Natural killer cell (primary cell): ENCODE results near the gene MFSD2A. TPM values are rescaled to one million over a fixed set of nuclear protein-coding genes. Genes with fewer than 3 reads are reported as not detected.

Source experiments
- ATAC-seq, 3 donors: fragments of 150-1000 bp in 2 of 3; fragments of 200-7000 bp in 1 of 3; cut with Tn5 transposase; 1 replicate in 1 of 3; 2 replicates in 2 of 3; pipeline ENCODE4 v1.10.0; 2021; ENCODE audit warnings: mild to moderate bottlenecking in 2 of 3, moderate library complexity in 2 of 3
- DNase-seq, 2 donors: peaks; one replicate each; pipeline versions ENCODE4 v3.0.0 to v3.0.0-alpha.2; 2013 to 2021; ENCODE audit warnings: mixed read lengths in 1 of 2
- H3K27ac ChIP-seq: one replicate; pipeline ENCODE4 v1.5.1; 2013; ENCODE audit warnings: mild to moderate bottlenecking, low read length
- H3K27me3 ChIP-seq: one replicate; pipeline ENCODE4 v1.6.1; 2013; ENCODE audit warnings: low read length; ENCODE audit not compliant: control insufficient read depth, insufficient read depth
- H3K36me3 ChIP-seq: one replicate; pipeline ENCODE4 v1.6.1; 2013; ENCODE audit warnings: low read length; ENCODE audit not compliant: control insufficient read depth, insufficient read depth
- H3K4me1 ChIP-seq: one replicate; pipeline ENCODE4 v1.6.1; 2013; ENCODE audit warnings: low read length; ENCODE audit not compliant: control insufficient read depth, insufficient read depth
- H3K4me3 ChIP-seq: one replicate; pipeline ENCODE4 v1.5.1; 2013; ENCODE audit warnings: low read length
- H3K9me3 ChIP-seq: one replicate; pipeline ENCODE4 v1.6.1; 2013; ENCODE audit warnings: low read length; ENCODE audit not compliant: control insufficient read depth, insufficient read depth
- H3K27ac Mint-ChIP-seq, 2 donors: one replicate each; pipeline ENCODE4 v1.8.0; 2022; ENCODE audit warnings: mild to moderate bottlenecking in 2 of 2, mixed read lengths in 2 of 2, moderate library complexity in 1 of 2
- H3K27me3 Mint-ChIP-seq, 2 donors: one replicate each; pipeline ENCODE4 v1.8.0; 2022; ENCODE audit warnings: low read depth in 2 of 2, mixed read lengths in 2 of 2
- H3K36me3 Mint-ChIP-seq: one replicate; pipeline ENCODE4 v1.8.0; 2022; ENCODE audit warnings: mixed read lengths
- H3K4me1 Mint-ChIP-seq, 2 donors: one replicate each; pipeline ENCODE4 v1.8.0; 2022; ENCODE audit warnings: mixed read lengths in 2 of 2
- H3K4me3 Mint-ChIP-seq: one replicate; pipeline ENCODE4 v1.8.0; 2022; ENCODE audit warnings: mild to moderate bottlenecking, moderate library complexity, mixed read lengths
- H3K9me3 Mint-ChIP-seq, 2 donors: one replicate each; pipeline ENCODE4 v1.8.0; 2022; ENCODE audit warnings: mixed read lengths in 2 of 2
- CTCF ChIP-seq: fragments of 200-600 bp; IDR thresholded peaks from one replicate; pipeline ENCODE4 v1.8.0; 2022; ENCODE audit warnings: antibody characterized with exemption
- WGBS: methylation state at CpG from one replicate; pipeline ENCODE4 v1.1.7; 2013; ENCODE audit warnings: missing lambda C conversion rate; ENCODE audit not compliant: insufficient coverage; 5-methylcytosine and 5-hydroxymethylcytosine counted together
- intact Hi-C: fragments of 100-400 bp; cut with micrococcal nuclease; formaldehyde crosslinking; loops from one replicate; pipeline ENCODE4 v1.14.2; 2022
- total RNA-seq, 4 donors: library from RNA; stranded (reverse); fragments of 120-200 nt in 1 of 4; gene quantifications; one replicate each; pipeline versions ENCODE4 v1.2.3 to v1.2.4, GENCODE V29; 2013 to 2022

Gene MFSD2A
- total RNA-seq, 3 donors from 2014 or later (not counting 1 experiment from before 2014, with no cell fraction given), result 2.8 to 4.4 (median 3.7) TPM

- Histone ChIP-seq H3K4me1 (peaks cover 33% of the 10 kb centered on the region), H3K27ac (no peak overlapping the region), H3K27me3 (no peaks in the 10 kb centered on the region), H3K36me3 (no peaks in the 10 kb centered on the region), H3K9me3 (no peaks in the 10 kb centered on the region), H3K4me3 (peak overlapping the region; percentile 66)
- WGBS, result 26% methylated on average over 36 of the region's 36 CpGs
- peak; percentile 26 to 66 for DNase-seq
- Mint-ChIP-seq H3K27ac (peak overlapping the region; percentile 14 to 80), H3K4me1 (peaks cover 20 to 22% of the 10 kb centered on the region in 2 donors), H3K9me3 (no peaks in the 10 kb centered on the region), H3K27me3 (peaks cover 0 to 3% of the 10 kb centered on the region in 2 donors), H3K36me3 (no peaks in the 10 kb centered on the region), H3K4me3 (peak overlapping the region; percentile 94)
- no peak for TF ChIP-seq CTCF
- ATAC-seq, result peak; percentile 58 to 62 (median 59)
- intact Hi-C loops, result loop anchor here (1.0 kb wide), 1 partner anchor 73 kb away; the partner anchor contains the start of gene TRIT1
Observed at GRCh38 chr1:39955547-39956539, 898 bp downstream of the MFSD2A start.

GRCh38 chr1:39957299-39958015 is 2.5 kb downstream of the MFSD2A start:
- no peaks in the 10 kb centered on the region for H3K9me3 ChIP-seq
- H3K36me3 Mint-ChIP-seq, result no peaks in the 10 kb centered on the region
- peaks cover 20 to 22% of the 10 kb centered on the region in 2 donors for H3K4me1 Mint-ChIP-seq
- intact Hi-C loops, result no loop called here
- ATAC-seq (no peak), DNase-seq (no peak)
- no peak overlapping the region for H3K4me3 ChIP-seq
- H3K27me3 Mint-ChIP-seq, result peaks cover 0 to 3% of the 10 kb centered on the region in 2 donors
- no peak overlapping the region for H3K27ac Mint-ChIP-seq
- 93% methylated on average over 3 of the region's 3 CpGs for WGBS
- H3K4me1 ChIP-seq, result peaks cover 35% of the 10 kb centered on the region
- H3K36me3 ChIP-seq, result no peaks in the 10 kb centered on the region
- H3K27me3 ChIP-seq, result no peaks in the 10 kb centered on the region
- no peaks in the 10 kb centered on the region for H3K9me3 Mint-ChIP-seq
- H3K27ac ChIP-seq, result no peak overlapping the region
- peak overlapping the region; percentile 40 for H3K4me3 Mint-ChIP-seq
- TF ChIP-seq CTCF, result no peak

- no peak overlapping the region for H3K27ac Mint-ChIP-seq
- peaks cover 0 to 3% of the 10 kb centered on the region in 2 donors for H3K27me3 Mint-ChIP-seq
- no peak for TF ChIP-seq CTCF
- Histone ChIP-seq H3K4me3 (no peak overlapping the region), H3K9me3 (no peaks in the 10 kb centered on the region), H3K27ac (no peak overlapping the region), H3K36me3 (no peaks in the 10 kb centered on the region), H3K4me1 (peaks cover 35% of the 10 kb centered on the region), H3K27me3 (no peaks in the 10 kb centered on the region)
- no peak for ATAC-seq
- no peak overlapping the region for H3K4me3 Mint-ChIP-seq
- intact Hi-C loops, result no loop called here
- WGBS, result 76% methylated on average over 7 of the region's 7 CpGs
- H3K9me3 Mint-ChIP-seq, result no peaks in the 10 kb centered on the region
- no peak for DNase-seq
- H3K36me3 Mint-ChIP-seq, result no peaks in the 10 kb centered on the region
- peaks cover 20 to 22% of the 10 kb centered on the region in 2 donors for H3K4me1 Mint-ChIP-seq
Observed at GRCh38 chr1:39958403-39959200, 3.7 kb downstream of the MFSD2A start.
